Left ventricle myocardium superior (tissue), 1 donor: ENCODE data around the gene ZP3. TPM values are rescaled to one million over a fixed set of nuclear protein-coding genes. Genes with fewer than 3 reads are reported as not detected.
"Not testable (repeated sequence)": the region's sequence is repeated elsewhere in the genome, so short reads cannot be mapped to it uniquely, and the experiment has no call there.

ENCODE experiments used
- ATAC-seq: fragments of 200-7000 bp; cut with Tn5 transposase; one replicate; pipeline ENCODE4 v1.9.1; 2020; ENCODE audit warnings: mild to moderate bottlenecking, moderate library complexity
- DNase-seq: peaks from one replicate; pipeline ENCODE4 v3.0.0-alpha.2; 2020
- intact Hi-C: fragments of 100-400 bp; cut with micrococcal nuclease; formaldehyde crosslinking; loops from one replicate; pipeline ENCODE4 v1.11.0; 2022
- long read RNA-seq: library from polyadenylated mRNA; unstranded; transcript quantifications from one replicate; pipeline ENCODE4 v2.0.0, GENCODE V29; 2021
- total RNA-seq: library from RNA; stranded (reverse); fragmentation: NEBNext Ultra II Directional; extraction: Animal tissue kit (Norgen Biotek cat#: 25700); gene quantifications from one replicate; pipeline ENCODE4 v1.2.1, GENCODE V29; 2021
- donor health status: DM: no; HTN: yes; CAD: no; lungs with severe emphysema.

ZP3 gene
- total RNA-seq: not detected
- long read RNA-seq: 0 reads

- intact Hi-C loops: no loop called here
- ATAC-seq (no peak), DNase-seq (no peak)
Observed at GRCh38 chr7:76424413-76425111, at the start of gene ZP3. Gene ZP3, plus strand, starts transcription at chr7:76424950. Its CDS starts 15 bp downstream, at chr7:76424965.

- no peak for ATAC-seq
- intact Hi-C loops: no loop called here
- peak; percentile 13 for DNase-seq
Observed at GRCh38 chr7:76375251-76375650, 49.5 kb upstream of the ZP3 start.

- ATAC-seq (peak; percentile 18), DNase-seq (peak; percentile 57)
- intact Hi-C loops: no loop called here
Observed at GRCh38 chr7:76377186-76377918, 47.4 kb upstream of the ZP3 start.

- DNase-seq (no peak), ATAC-seq (no peak)
- intact Hi-C loops: no loop called here
Observed at GRCh38 chr7:76380623-76380966, 44.2 kb upstream of the ZP3 start.

- ATAC-seq (no peak), DNase-seq (no peak)
Observed at GRCh38 chr7:76381814-76382213, 42.9 kb upstream of the ZP3 start.

GRCh38 chr7:76383089-76383944 lies 41.4 kb upstream of the ZP3 start:
- no peak for DNase-seq
- intact Hi-C loops: no loop called here

More at GRCh38 chr7:76381814-76382213, 42.9 kb upstream of the ZP3 start:
- intact Hi-C loops: no loop called here

GRCh38 chr7:76386691-76387260 lies 38.0 kb upstream of the ZP3 start:
- intact Hi-C loops: no loop called here
- no peak for ATAC-seq
- DNase-seq: no peak

More at GRCh38 chr7:76383089-76383944, 41.4 kb upstream of the ZP3 start:
- ATAC-seq: no peak

GRCh38 chr7:76387789-76388188 lies 37.0 kb upstream of the ZP3 start:
- DNase-seq, intact Hi-C loops, ATAC-seq: not testable (repeated sequence)

- intact Hi-C loops: no loop called here
- no peak for DNase-seq
Observed at GRCh38 chr7:76390092-76390491, 34.7 kb upstream of the ZP3 start.

GRCh38 chr7:76392531-76393115 lies 32.1 kb upstream of the ZP3 start:
- intact Hi-C loops: no loop called here
- peak; percentile 0 for ATAC-seq

More at GRCh38 chr7:76390092-76390491, 34.7 kb upstream of the ZP3 start:
- ATAC-seq: no peak

GRCh38 chr7:76393116-76394031 lies 31.4 kb upstream of the ZP3 start:
- peak; percentile 94 for ATAC-seq
- intact Hi-C loops: no loop called here
- peak; percentile 97 for DNase-seq

More at GRCh38 chr7:76392531-76393115, 32.1 kb upstream of the ZP3 start:
- no peak for DNase-seq

- ATAC-seq (no peak), DNase-seq (no peak)
- intact Hi-C loops: no loop called here
Observed at GRCh38 chr7:76394957-76395356, 29.8 kb upstream of the ZP3 start.

GRCh38 chr7:76395605-76395964 lies 29.2 kb upstream of the ZP3 start:
- ATAC-seq, DNase-seq, intact Hi-C loops: not testable (repeated sequence)

- intact Hi-C loops: no loop called here
- no peak for ATAC-seq
- no peak for DNase-seq
Observed at GRCh38 chr7:76395965-76396726, 28.6 kb upstream of the ZP3 start.

- intact Hi-C loops: no loop called here
- no peak for DNase-seq
- ATAC-seq: no peak
Observed at GRCh38 chr7:76396864-76397263, 27.9 kb upstream of the ZP3 start.

- intact Hi-C loops: no loop called here
- DNase-seq (peak; percentile 88), ATAC-seq (peak; percentile 49)
Observed at GRCh38 chr7:76397409-76398183, 27.2 kb upstream of the ZP3 start.

GRCh38 chr7:76400248-76400647 lies 24.5 kb upstream of the ZP3 start:
- DNase-seq (no peak), ATAC-seq (no peak)
- intact Hi-C loops: no loop called here
